IMR-90 (cell line): ENCODE data around the gene HNRNPA3.

ENCODE experiments used
- CTCF ChIP-seq: conservative IDR thresholded peaks from 2 replicates; pipeline ENCODE4 v1.5.1; 2012; ENCODE audit warnings: mild to moderate bottlenecking, low read depth, low read length, improper control_type of control experiment
- MAFK ChIP-seq: IDR thresholded peaks from 2 replicates; pipeline ENCODE4 v1.6.1; 2012; ENCODE audit warnings: low read depth, low read length, improper control_type of control experiment
- MXI1 ChIP-seq: IDR thresholded peaks from 2 replicates; pipeline ENCODE4 v1.6.1; 2012; ENCODE audit warnings: low read depth, mild to moderate bottlenecking, low read length, moderate library complexity, borderline replicate concordance
- POLR2A ChIP-seq: IDR thresholded peaks from 2 replicates; pipeline ENCODE4 v1.6.1; 2012; ENCODE audit warnings: mild to moderate bottlenecking, low read depth, low read length
- SMC3 ChIP-seq: fragments of 150-350 bp; IDR thresholded peaks from 2 replicates; pipeline ENCODE4 v1.6.1; 2016; ENCODE audit warnings: low read depth, mild to moderate bottlenecking, antibody characterized with exemption, low read length, moderate library complexity

- TF ChIP-seq POLR2A: no peak
- no peak for TF ChIP-seq CTCF
- no peak for TF ChIP-seq MAFK
- no peak for TF ChIP-seq SMC3
- no peak for TF ChIP-seq MXI1
Measured at GRCh38 chr2:177231270-177231669, 18.7 kb downstream of the HNRNPA3 start.
